22Rv1 (cell line): Measurements from ENCODE around the gene COA1.

Experiments
- ZFX ChIP-seq: fragments of 450-650 bp; IDR thresholded peaks from 2 replicates; pipeline ENCODE4 v1.6.1; 2017; ENCODE audit warnings: antibody characterized with exemption, borderline replicate concordance
- TF ChIP-seq, protein P1 (sequence below): fragments of 450-650 bp; IDR thresholded peaks from 2 replicates; pipeline ENCODE4 v1.5.1; 2017; ENCODE audit warnings: mild to moderate bottlenecking

GRCh38 chr7:43589728-43590127, 139.6 kb downstream of the COA1 start:
- TF ChIP-seq, protein P1, sequence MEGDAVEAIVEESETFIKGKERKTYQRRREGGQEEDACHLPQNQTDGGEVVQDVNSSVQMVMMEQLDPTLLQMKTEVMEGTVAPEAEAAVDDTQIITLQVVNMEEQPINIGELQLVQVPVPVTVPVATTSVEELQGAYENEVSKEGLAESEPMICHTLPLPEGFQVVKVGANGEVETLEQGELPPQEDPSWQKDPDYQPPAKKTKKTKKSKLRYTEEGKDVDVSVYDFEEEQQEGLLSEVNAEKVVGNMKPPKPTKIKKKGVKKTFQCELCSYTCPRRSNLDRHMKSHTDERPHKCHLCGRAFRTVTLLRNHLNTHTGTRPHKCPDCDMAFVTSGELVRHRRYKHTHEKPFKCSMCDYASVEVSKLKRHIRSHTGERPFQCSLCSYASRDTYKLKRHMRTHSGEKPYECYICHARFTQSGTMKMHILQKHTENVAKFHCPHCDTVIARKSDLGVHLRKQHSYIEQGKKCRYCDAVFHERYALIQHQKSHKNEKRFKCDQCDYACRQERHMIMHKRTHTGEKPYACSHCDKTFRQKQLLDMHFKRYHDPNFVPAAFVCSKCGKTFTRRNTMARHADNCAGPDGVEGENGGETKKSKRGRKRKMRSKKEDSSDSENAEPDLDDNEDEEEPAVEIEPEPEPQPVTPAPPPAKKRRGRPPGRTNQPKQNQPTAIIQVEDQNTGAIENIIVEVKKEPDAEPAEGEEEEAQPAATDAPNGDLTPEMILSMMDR: no peak
- no peak for TF ChIP-seq ZFX
